Measurements from ENCODE around the gene PMEPA1. TPM values are rescaled to one million over a fixed set of nuclear protein-coding genes. Genes with fewer than 3 reads are reported as not detected.

The PMEPA1 gene
- total RNA-seq, 1 experiment from 2014 or later: 7.9 TPM

DNA sequence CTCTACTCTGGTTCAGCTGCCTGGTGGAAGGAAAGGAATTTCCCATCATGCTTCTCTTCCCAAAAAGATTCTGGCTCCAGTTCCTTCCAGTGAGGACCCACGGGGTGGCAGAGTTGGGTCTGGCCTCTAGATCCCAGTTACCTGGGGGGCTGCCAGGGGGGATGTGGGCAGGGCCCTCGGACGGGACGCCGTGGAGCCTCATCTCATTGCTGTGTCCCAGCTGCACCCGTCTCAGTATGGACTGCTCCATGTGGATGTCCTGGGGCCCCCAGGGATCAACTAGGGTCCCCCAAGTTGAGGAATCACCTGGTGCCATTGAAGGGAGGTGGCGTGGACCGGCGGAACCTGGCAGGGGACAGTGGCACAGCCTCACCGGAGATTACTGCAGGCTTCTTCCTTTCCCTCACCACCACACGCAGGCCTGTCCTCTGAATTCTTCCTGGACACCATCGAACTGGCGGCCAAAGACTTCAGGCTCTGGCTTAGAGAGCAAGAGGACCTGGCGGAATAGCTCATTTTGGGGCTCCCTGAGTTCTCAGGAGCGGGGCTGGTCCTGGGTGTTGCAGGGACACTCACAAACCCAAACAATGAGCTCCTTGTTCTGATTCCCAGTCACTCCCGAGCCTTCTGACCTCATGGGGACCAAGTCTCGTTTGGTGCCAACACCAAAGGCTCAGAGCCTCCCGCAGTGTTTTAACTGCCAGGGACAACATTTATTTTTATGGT, 98.1 kb downstream of the PMEPA1 start:
- DNase-seq (ENCODE audit: low read depth): no peak

DNA sequence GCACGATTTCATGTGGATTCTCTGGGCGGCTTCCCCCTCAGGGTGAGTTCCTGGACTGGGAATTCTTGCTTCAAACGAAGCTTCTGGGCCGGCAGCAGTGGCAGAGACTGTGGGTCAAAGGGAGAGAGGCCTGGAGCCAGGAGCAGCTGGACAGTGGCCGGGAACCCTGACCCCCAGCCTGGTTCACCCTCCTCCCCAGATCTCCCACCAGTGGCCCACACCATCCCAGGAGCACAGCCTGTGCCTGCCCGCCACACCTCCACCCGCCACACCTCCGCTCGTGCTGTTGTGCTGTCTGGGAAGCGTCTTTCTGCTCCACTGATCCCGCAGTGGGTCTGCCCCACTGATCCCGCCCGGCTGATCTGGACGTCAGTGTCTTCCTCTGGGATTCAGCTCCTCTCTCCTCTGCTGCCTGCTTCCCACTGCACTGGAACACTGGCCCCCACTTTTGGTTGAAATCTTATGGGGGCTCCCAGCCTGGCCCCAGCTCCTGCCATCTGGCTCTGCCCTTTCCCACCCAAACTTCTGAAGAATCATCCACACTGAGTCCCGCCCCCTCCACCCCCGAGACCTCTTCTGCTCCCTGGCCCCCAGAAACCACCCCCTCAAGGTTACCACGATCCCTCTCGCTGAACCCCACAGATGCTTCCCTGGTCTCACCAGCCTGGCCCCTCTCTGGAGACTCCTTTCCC, 99.4 kb downstream of the PMEPA1 start:
- no peak for DNase-seq (ENCODE audit: low read depth)

DNA sequence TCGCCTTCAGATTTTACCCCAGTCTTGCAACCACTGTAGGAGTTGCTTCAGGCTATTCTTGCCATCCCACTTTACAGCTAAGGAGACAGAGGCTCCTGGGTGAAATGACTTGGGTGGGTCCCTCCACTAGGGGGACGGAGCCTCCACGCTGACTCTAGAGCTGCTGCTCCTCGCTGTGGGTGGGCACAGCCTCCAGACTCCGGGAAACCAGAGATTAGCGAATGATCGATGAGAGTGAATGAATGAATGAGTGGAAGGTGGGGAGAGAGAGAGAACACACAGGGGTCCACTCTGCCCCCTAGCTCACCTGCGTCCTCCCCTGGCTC, 100.0 kb downstream of the PMEPA1 start:
- no peak for DNase-seq (ENCODE audit: low read depth)

DNA sequence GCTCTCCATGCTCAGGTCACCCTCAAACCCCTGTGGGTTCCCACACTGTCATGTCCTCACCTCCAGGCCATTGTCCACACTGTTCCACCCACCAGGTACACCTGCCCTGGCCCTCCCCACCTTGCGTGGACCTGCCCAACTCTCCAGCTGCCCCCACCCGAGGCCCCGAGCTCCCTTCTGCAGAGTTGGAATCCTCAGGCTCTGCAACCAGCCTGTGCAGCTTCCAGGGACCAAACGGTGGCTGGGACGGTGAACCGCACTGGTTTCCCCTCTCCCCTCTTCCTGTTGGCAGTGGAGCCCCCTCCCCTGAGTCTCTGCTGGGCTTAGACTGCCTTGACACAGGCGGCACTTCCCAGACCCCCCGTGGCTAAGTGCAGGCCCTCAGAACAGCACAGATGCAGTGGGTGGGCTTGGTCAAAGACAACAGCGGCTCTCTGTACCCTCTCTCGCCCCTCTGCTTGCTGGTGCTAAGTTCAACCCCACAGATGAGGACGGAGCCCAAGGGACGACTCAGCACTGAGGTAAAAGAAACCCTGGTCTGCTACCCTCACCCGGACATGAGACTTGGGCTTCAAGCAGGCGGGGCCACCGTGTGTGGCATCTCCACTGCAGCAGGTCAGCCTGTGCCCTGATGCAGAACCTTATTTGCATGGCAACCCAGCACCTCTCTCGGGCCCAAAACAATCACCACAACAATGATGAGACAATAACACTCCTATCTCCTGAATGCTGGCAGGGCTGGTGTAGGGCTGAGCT, 100.6 kb downstream of the PMEPA1 start:
- no peak for DNase-seq (ENCODE audit: low read depth)

DNA sequence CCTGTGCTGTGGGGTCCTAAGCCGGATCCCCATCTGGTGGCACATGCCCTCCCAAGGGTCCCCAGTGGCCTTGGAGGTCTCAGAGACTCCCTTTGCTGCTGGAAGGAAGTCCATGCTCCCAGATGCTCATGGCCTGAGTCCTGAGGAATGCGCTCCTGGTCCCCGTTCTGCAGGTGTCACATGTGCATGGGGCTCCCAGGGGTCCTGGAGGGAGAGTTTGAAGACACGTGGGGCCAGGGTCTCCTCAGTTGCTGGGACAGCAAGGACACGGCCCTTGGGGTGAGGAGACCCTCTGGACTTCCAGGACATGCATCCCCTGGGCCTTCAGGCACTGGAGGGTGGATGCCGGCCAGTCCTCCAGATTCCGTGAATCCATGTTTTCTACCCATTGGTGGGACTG, 101.3 kb downstream of the PMEPA1 start:
- DNase-seq (ENCODE audit: low read depth): no peak

DNA sequence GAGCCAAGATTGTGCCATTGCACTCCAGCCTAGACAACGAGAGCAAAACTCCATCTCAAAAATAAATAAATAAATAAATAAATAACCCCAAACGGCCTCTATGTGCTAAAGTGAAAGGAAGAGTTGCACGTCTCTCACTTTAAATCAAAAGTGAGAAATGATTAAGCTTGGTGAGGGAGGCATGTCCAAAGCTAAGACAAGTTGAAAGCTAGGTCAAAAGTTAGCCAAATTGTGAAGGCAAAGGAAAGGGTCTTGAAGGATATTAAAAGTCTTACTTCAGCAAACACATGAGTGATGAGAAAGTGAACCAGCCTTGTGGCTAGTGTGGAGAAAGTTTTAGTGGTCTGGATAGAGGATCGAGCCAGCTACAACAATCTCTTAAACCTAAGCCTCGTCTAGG, 103.9 kb downstream of the PMEPA1 start:
- no peak for DNase-seq (ENCODE audit: low read depth)

DNA sequence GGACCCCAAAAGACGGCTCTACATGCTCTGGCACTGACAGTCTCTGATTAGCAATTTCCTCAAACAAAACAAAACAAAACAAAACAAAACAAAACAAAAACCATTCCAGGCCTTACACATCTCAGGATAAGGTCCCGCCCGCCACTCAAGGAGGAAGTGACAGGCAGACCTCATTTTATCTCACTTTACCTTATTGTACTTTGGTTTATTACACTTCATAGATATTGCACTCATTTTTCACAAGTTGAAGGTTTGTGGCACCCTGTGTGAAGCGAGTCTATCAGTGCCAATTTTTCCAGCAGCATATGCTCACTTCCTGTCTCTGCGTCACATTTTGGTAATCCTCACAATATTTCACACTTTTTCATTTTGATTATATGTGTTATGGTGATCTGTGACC, 104.8 kb downstream of the PMEPA1 start:
- no peak for DNase-seq (ENCODE audit: low read depth)

DNA sequence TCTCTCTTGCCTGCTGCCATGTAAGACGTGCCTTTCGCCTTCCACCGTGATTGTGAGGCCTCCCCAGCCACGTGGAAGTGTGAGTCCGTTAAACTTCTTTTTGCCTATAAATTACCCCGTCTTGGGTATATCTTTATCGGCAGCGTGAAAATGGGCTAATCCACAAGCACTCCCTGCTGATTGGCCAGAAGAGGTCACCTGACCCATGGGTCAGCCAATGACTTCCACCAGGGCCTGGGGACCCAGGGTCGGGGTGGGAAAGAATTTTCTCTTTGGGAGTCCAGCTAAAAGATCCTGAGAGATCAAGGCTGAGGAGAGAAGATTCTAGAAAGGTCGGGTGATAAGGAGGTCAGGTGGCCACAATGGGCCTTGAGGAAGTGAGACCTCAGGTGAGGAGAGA, 106.7 kb downstream of the PMEPA1 start:
- DNase-seq (ENCODE audit: low read depth): no peak

DNA sequence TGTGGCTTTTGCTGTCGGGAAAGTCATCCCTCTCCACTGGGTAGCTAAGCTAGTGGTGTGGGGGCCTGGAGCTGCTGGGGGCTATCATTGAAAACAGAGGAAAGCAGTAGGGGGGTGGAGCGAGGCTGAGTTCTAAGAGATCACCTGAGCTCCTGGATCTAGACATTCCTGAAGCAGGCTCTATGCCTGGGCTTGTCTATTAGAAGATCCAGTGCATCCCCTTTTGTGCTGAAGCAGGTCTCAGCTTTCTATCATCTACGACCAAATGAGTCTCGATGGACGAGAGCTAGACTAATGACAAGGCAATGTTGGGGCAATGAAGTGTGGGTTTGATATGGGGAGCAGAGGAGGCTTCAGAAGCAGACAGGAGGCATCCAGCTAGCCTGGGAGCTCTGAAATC, 108.1 kb downstream of the PMEPA1 start:
- DNase-seq (ENCODE audit: low read depth): no peak

DNA sequence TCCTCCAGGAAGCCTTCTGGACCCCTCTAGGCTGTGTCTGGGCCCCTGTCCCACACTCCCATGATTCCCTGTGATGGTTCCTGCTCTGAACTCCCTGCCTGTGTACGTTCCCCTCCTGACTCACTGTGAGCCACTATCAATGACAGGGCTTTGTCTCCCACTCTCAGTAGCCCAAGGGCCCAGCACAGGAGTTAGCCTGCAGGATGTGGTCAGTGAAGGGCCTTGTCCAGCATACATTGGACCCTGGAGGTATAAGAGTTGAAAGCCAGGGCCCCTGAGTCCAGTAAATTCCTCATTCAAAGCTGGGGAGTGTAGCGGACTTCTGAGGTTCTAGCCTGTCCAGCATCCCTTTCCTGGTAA, 108.6 kb downstream of the PMEPA1 start:
- DNase-seq (ENCODE audit: low read depth): peak; percentile 66

DNA sequence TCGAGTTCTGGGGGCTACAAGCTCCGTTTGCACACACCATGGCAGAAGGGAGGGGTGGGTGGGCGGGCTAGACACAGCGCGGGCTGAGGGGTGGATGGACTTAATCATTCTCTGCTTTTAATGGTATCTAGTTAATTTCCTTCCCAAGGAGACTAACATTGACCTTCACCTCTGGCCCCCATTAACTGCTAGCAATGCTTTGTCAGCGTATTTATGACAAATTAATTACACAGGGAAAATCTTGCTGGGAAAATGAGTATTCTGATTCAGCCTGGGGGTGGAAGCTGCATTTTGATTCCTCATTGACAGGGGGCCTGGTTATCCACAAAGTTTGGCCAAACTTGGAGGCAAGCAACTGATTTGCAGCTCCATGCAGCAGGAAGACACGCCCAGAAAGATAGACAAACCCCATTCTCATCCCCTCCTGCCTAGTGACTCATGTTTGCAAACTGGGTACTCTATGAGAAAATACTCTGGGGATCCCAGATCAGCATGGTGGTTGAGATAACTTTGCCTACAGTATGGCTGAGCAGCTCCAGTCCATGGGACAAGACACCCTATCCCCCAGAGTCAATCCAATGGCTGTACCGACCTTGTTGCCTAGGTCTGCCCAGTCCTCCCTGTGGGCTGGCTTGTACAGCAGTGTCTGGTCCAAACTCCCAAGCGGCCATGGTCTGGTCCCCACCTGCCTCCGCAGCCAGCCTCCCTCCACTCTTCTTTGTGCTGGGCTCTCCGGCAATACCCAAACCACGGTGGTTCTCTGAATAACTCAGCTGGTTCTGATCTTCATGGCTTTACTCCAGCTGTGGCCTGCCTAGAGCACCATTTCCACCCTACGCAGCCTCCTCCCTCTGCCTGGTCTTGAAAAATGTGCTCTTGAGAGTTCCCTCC, 109.2 kb downstream of the PMEPA1 start:
- DNase-seq (ENCODE audit: low read depth): peak; percentile 31

DNA sequence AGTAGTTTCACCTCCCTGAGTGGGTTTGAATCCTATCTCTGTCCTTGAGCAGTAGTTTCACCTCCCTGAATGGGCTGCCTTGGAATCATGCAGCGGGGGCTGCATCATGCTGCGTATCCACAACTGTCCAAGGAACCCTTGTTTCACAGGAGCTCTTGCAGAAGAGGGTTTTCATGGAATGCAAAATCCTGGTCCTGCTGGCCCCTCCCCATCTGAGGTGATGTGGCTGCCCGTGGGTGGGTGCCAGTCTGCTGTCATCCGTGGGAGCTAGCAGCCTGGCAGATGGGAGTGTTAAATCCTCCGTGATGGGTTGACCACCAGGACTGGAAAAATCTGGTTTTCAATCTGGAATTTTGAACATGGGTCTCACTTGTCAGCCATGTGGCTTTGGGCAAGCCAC, 111.3 kb downstream of the PMEPA1 start:
- no peak for DNase-seq (ENCODE audit: low read depth)

Other genes with a start within 250 kb of the PMEPA1 start
- gene CTCFL, start 184.9 kb downstream of the PMEPA1 start, total RNA-seq (2014; rRNA removed; shearing (Covaris generic)): not detected in 2 replicates
- not detected in 2 replicates for gene PCK1, start 148.9 kb downstream of the PMEPA1 start, total RNA-seq (2014; rRNA removed; shearing (Covaris generic))
- not detected in 2 replicates for gene ZBP1, start 89.6 kb downstream of the PMEPA1 start, total RNA-seq (2014; rRNA removed; shearing (Covaris generic))

Data from HT1080 (cell line).